Measurements from ENCODE around the gene RRAGC. TPM values are rescaled to one million over a fixed set of nuclear protein-coding genes. Genes with fewer than 3 reads are reported as not detected.

Gene RRAGC
- total and polyA plus RNA-seq, 9 of the 15 experiments (the other 6 are each of a cell fraction or from before 2014, with no cell fraction given) = 3.9 to 16.9 (median 10.9) TPM

- TF ChIP-seq ZNF518B (CRISPR knock-in tag; IDR thresholded peaks at IDR 0.05) = no peak
- TF ChIP-seq TCF7 (IDR thresholded peaks at IDR 0.05; ENCODE audit: borderline replicate concordance) = peak; percentile 86; the same call in 1 of the 2 replicates
- TF ChIP-seq VEZF1 (CRISPR knock-in tag; IDR thresholded peaks at IDR 0.05) = peak; percentile 93
- peak; percentile 82; the same call in 1 of the 2 replicates for TF ChIP-seq PHB (CRISPR knock-in tag; IDR thresholded peaks at IDR 0.05)
- no peak for TF ChIP-seq KAT2B (IDR thresholded peaks at IDR 0.05; ENCODE audit: low read depth, low read length)
- TF ChIP-seq ZC3H11A (IDR thresholded peaks at IDR 0.05; ENCODE audit: low read depth, low read length) = no peak
- no peak for TF ChIP-seq BCLAF1 (IDR thresholded peaks at IDR 0.05; ENCODE audit: borderline replicate concordance in 1 of 2, control insufficient read depth in 1 of 2, low read depth in 2 of 2, low read length in 1 of 2)
- no peak for TF ChIP-seq MCM7 (IDR thresholded peaks at IDR 0.05)
- TF ChIP-seq, protein P1, sequence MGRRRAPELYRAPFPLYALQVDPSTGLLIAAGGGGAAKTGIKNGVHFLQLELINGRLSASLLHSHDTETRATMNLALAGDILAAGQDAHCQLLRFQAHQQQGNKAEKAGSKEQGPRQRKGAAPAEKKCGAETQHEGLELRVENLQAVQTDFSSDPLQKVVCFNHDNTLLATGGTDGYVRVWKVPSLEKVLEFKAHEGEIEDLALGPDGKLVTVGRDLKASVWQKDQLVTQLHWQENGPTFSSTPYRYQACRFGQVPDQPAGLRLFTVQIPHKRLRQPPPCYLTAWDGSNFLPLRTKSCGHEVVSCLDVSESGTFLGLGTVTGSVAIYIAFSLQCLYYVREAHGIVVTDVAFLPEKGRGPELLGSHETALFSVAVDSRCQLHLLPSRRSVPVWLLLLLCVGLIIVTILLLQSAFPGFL (CRISPR knock-in tag; IDR thresholded peaks at IDR 0.05) = no peak
- peak; percentile 51; the same call in 1 of the 2 replicates for TF ChIP-seq ELF4 (CRISPR knock-in tag; IDR thresholded peaks at IDR 0.05)
- TF ChIP-seq EWSR1 (IDR thresholded peaks at IDR 0.05; ENCODE audit: borderline replicate concordance, low read depth, partially characterized antibody) = no peak
- TF ChIP-seq CBX3 (IDR thresholded peaks at IDR 0.05; ENCODE audit: borderline replicate concordance in 1 of 2, low read length in 2 of 2) = peak in 1 of 2 experiments; percentile 92; a peak in 1 of 3 replicates
- TF ChIP-seq GTF2A2 (tag; IDR thresholded peaks at IDR 0.05) = no peak
- no peak for TF ChIP-seq ZNF124 (CRISPR knock-in tag; IDR thresholded peaks at IDR 0.05)
- no peak for TF ChIP-seq ZNF197 (CRISPR knock-in tag; IDR thresholded peaks at IDR 0.05; ENCODE audit: low read depth)
- TF ChIP-seq ZNF740 (CRISPR knock-in tag; IDR thresholded peaks at IDR 0.05) = no peak
- no peak for TF ChIP-seq ZNF740 (tag; IDR thresholded peaks at IDR 0.05)
These were observed 43.5 kb downstream of the RRAGC start (continued) for GRCh38 chr1:38815903-38816627.
